Activated gamma-delta T cell treated with anti-CD3 and anti-CD28 coated beads, Interleukin-2, amount 50 U/mL, for 16 hours (primary cell): Measurements from ENCODE around the gene TRAPPC2.
A peak's percentile ranks its signal among the peaks of the same experiment; 100 is the strongest.

ENCODE experiments used
- DNase-seq: peaks from one replicate; pipeline ENCODE4 v3.0.0-alpha.2; 2020; ENCODE audit warnings: low read depth

The TRAPPC2 gene

DNA sequence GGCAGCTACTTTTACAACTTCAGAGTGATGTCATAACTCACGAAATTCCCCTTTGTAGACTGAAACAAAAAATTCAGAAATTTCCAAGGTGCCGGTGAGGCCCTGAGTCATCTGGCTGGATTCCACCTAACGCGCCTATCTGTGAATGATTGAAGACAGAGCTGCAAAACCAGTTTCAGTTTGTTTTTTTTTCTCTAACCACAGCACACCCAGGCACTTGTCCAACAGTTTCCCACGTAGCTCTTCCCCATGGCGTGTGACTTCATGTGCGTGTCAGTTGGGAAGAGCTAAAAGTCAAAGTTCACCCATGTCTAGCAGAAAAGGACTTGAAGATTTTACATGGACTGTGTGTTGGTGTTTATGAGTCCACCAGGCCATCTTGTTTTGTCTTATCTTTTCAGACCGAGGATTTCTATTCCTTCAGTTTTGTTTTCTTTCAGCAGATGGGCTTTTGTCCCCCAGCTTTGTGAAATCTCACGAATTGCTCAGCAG lies 65.1 kb downstream of the TRAPPC2 start:
- DNase-seq = peak; percentile 25

DNA sequence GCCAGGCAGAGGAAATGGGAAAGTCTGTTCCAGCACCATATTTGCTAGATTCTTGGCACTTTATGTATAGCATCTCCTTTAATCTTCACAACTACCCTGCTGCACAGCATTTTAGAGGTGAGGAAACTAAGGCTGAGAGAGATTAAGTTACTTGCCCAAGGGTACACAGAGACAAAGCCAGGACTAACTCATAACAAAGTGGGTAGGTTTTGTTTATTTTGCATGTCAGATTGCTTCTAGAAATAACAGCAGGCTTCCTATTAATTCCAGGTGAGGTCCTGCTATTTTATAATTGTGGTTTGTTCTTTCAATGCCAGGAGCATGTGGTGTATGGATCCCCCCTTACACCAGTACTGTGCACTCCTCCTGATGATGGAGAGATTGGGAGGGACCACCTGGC lies 66.5 kb downstream of the TRAPPC2 start:
- DNase-seq = no peak

DNA sequence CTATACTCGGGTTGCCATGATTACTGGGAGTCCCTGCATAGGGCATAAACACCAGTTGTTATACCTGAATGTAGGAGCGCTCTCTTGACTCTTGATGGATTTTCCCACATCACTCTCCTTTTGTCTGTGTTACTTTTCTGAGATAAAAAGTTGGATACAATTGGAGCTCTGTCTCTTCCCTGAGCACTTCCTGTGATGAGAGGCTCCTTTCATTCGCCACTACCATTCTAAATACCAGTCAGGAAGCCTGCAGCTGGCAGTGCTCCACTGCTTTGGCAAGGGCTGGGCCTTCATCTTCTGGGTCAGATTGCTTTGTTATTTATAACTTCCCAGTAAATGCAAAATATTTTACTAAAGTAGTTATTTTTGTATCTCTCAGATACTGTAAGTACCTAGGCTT lies 67.6 kb downstream of the TRAPPC2 start:
- DNase-seq = no peak

DNA sequence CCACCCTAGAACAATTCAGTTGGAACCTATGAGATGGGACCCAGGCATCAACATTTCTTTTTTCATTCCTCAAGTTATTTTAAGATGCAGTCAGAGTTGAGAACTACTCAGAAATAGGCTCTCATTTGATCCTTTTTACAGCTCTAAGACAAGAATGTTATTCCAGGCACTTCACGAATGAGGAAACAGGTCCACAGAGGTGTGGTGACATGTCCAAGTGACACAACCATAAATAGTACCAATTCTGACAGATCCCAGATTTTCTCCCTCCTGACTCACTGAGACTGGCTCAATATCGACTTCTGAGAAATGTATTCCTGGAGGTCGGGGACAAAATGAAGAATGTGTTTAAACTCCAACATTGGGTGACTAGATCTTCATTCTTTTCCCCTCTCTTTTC lies 70.4 kb downstream of the TRAPPC2 start:
- no peak for DNase-seq

DNA sequence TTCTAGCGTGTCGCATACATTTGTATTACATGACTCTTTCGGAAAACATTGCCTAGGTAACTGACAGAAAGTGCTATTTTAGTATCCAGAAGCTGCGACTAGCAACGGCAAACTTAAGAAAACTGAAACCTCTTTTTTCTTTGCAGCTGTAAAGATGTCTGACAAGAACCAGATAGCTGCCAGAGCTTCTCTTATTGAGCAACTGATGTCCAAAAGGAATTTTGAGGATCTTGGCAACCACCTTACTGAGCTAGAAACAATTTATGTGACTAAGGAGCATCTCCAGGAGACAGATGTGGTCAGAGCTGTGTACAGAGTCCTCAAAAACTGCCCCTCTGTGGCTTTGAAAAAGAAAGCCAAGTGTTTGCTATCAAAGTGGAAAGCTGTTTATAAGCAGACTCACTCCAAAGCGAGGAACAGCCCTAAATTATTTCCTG lies 72.0 kb downstream of the TRAPPC2 start:
- no peak for DNase-seq
